ENCODE data around the gene UBE4A. TPM values are rescaled to one million over a fixed set of nuclear protein-coding genes. Genes with fewer than 3 reads are reported as not detected.

UBE4A gene
- total and polyA plus RNA-seq, 2 donors (not counting 3 experiments of a cell fraction or from before 2014, with no cell fraction given) = 13.3 to 40.2 TPM

DNA sequence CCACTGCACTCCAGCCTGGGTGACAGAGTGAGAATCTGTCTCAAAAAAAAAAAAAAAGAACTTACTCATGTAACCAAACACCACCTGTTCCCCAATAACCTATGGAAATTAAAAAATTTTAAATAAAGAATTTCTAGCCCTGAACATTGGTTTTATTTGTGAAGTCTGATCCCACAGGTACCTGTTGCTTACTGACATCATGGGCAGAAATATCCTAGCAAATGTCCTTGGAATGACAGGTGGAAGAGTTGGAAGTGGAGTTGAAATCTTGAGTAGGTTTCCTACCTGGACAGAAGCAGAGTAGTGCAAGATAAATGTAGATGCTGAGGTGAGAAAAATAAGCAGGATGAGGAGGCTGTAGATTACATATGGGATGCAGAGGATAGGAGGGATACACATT lies 34.1 kb upstream of the UBE4A start:
- no peak overlapping the region for H3K27ac ChIP-seq (ENCODE audit: insufficient read depth, low read depth, low read length)
- no peaks in the 10 kb centered on the region for H3K9me1 ChIP-seq (replicated peaks; ENCODE audit: control insufficient read depth, extremely low read depth, insufficient read depth, low read length)
- no peaks in the 10 kb centered on the region for H3K36me3 ChIP-seq (ENCODE audit: control insufficient read depth in 2 of 2, extremely low read depth in 1 of 2, insufficient read depth in 2 of 2, low read length in 2 of 2)
- no peak for DNase-seq (ENCODE audit: low read depth, low spot score)
- no peak overlapping the region for H3K9ac ChIP-seq (replicated peaks; ENCODE audit: extremely low read depth, insufficient read depth, low read length)
- TF ChIP-seq, protein P1, sequence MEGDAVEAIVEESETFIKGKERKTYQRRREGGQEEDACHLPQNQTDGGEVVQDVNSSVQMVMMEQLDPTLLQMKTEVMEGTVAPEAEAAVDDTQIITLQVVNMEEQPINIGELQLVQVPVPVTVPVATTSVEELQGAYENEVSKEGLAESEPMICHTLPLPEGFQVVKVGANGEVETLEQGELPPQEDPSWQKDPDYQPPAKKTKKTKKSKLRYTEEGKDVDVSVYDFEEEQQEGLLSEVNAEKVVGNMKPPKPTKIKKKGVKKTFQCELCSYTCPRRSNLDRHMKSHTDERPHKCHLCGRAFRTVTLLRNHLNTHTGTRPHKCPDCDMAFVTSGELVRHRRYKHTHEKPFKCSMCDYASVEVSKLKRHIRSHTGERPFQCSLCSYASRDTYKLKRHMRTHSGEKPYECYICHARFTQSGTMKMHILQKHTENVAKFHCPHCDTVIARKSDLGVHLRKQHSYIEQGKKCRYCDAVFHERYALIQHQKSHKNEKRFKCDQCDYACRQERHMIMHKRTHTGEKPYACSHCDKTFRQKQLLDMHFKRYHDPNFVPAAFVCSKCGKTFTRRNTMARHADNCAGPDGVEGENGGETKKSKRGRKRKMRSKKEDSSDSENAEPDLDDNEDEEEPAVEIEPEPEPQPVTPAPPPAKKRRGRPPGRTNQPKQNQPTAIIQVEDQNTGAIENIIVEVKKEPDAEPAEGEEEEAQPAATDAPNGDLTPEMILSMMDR (IDR thresholded peaks at IDR 0.05; ENCODE audit: extremely low read depth in 1 of 2, insufficient read depth in 1 of 2, low read depth in 1 of 2, low read length in 2 of 2) = no peak
- intact Hi-C loops (cut with micrococcal nuclease) (no loop called here), dilution Hi-C loops (cut with MboI; ENCODE audit: extremely low pct_ligation_motif_present, low sequenced_read_pairs) (no loop called here)
- no peaks in the 10 kb centered on the region for H4K20me1 ChIP-seq (replicated peaks; ENCODE audit: control insufficient read depth, extremely low read depth, insufficient read depth, low read length)
- ChIA-PET POLR2A (no interaction called here), CTCF (no interaction called here)
- no peaks in the 10 kb centered on the region for H3K9me3 ChIP-seq (replicated peaks; ENCODE audit: control insufficient read depth, insufficient read depth, low read length)
- no peak overlapping the region for H2AFZ ChIP-seq (ENCODE audit: low read depth, low read length)
- no peak for FAIRE-seq
- peaks cover 1 to 4% of the 10 kb centered on the region in 2 experiments for H3K27me3 ChIP-seq (ENCODE audit: control insufficient read depth in 2 of 2, insufficient read depth in 2 of 2, low read length in 2 of 2)
- BruUV-seq (replicated peaks) = no TSS peak
- no peaks in the 10 kb centered on the region for H3K4me1 ChIP-seq (ENCODE audit: control insufficient read depth, extremely low read depth, insufficient read depth, low read length)
- H3K4me3 ChIP-seq (replicated peaks in 1 of 3; ENCODE audit: insufficient read depth in 1 of 3, low read depth in 1 of 3, low read length in 3 of 3) = no peak overlapping the region
- no peaks in the 10 kb centered on the region for H3K79me2 ChIP-seq (ENCODE audit: control insufficient read depth, insufficient read depth, low read length)
- H3K4me2 ChIP-seq (ENCODE audit: insufficient read depth, low read length) = no peak overlapping the region

DNA sequence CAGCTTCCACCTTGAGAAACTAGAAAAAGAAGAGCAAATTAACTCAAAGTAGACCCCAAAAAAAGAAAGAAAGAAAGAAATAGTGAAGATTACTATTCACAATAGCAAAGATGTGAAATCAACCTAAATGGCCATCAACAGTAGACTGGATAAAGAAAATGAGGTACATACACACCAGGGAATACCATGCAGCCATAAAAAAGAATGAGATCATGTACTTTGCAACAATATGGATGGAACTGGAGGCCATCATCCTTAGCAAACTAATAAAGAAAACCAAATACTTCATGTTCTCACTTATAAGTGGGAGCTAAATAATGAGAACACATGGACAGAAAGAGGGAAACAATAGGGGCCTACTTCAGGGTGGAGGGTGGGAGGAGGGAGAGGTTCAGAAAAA lies 30.7 kb upstream of the UBE4A start:
- FAIRE-seq (no peak), DNase-seq (ENCODE audit: low read depth, low spot score) (no peak)
- Histone ChIP-seq H3K27me3 (ENCODE audit: control insufficient read depth in 2 of 2, insufficient read depth in 2 of 2, low read length in 2 of 2) (peaks cover 0 to 2% of the 10 kb centered on the region in 2 experiments), H3K27ac (ENCODE audit: insufficient read depth, low read depth, low read length) (no peak overlapping the region), H2AFZ (ENCODE audit: low read depth, low read length) (no peak overlapping the region), H3K9ac (replicated peaks; ENCODE audit: extremely low read depth, insufficient read depth, low read length) (no peak overlapping the region), H3K9me3 (replicated peaks; ENCODE audit: control insufficient read depth, insufficient read depth, low read length) (no peaks in the 10 kb centered on the region), H3K36me3 (ENCODE audit: control insufficient read depth in 2 of 2, extremely low read depth in 1 of 2, insufficient read depth in 2 of 2, low read length in 2 of 2) (no peaks in the 10 kb centered on the region), H3K4me1 (ENCODE audit: control insufficient read depth, extremely low read depth, insufficient read depth, low read length) (no peaks in the 10 kb centered on the region), H3K9me1 (replicated peaks; ENCODE audit: control insufficient read depth, extremely low read depth, insufficient read depth, low read length) (no peaks in the 10 kb centered on the region), H3K4me2 (ENCODE audit: insufficient read depth, low read length) (no peak overlapping the region), H4K20me1 (replicated peaks; ENCODE audit: control insufficient read depth, extremely low read depth, insufficient read depth, low read length) (no peaks in the 10 kb centered on the region), H3K79me2 (ENCODE audit: control insufficient read depth, insufficient read depth, low read length) (no peaks in the 10 kb centered on the region), H3K4me3 (replicated peaks in 1 of 3; ENCODE audit: insufficient read depth in 1 of 3, low read depth in 1 of 3, low read length in 3 of 3) (no peak overlapping the region)
- CTCF ChIA-PET = interaction anchor here (0.6 kb wide), 1 partner anchor 130 kb away, joined by 3 read pairs; no protein-coding TSS in a partner anchor
- TF ChIP-seq FOS (IDR thresholded peaks at IDR 0.05; ENCODE audit: borderline replicate concordance, insufficient read depth, low read length) = no peak
- TF ChIP-seq GATA2 (IDR thresholded peaks at IDR 0.05; ENCODE audit: insufficient read depth, insufficient read length, low read depth, low read length) = no peak
- no peak for TF ChIP-seq POLR2AphosphoS5 (IDR thresholded peaks at IDR 0.05; ENCODE audit: insufficient read depth, low read depth, low read length)
- TF ChIP-seq POLR2A (IDR thresholded peaks at IDR 0.05; ENCODE audit: low read depth, low read length) = no peak
- no peak for TF ChIP-seq JUN (IDR thresholded peaks at IDR 0.05; ENCODE audit: borderline replicate concordance, insufficient read depth, insufficient read length, low read depth)
- TF ChIP-seq, protein P1 (IDR thresholded peaks at IDR 0.05; ENCODE audit: extremely low read depth in 1 of 2, insufficient read depth in 1 of 2, low read depth in 1 of 2, low read length in 2 of 2) = no peak
- TF ChIP-seq EZH2 (IDR thresholded peaks at IDR 0.05; ENCODE audit: borderline replicate concordance, low read depth, low read length, severe bottlenecking) = no peak
- TF ChIP-seq, protein P2, sequence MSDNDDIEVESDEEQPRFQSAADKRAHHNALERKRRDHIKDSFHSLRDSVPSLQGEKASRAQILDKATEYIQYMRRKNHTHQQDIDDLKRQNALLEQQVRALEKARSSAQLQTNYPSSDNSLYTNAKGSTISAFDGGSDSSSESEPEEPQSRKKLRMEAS (IDR thresholded peaks at IDR 0.05; ENCODE audit: insufficient read depth, insufficient read length) = no peak
- no peak for TF ChIP-seq MYC (IDR thresholded peaks at IDR 0.05; ENCODE audit: low read depth, low read length)
- no TSS peak for BruUV-seq (replicated peaks)
- intact Hi-C loops (cut with micrococcal nuclease) (no loop called here), dilution Hi-C loops (cut with MboI; ENCODE audit: extremely low pct_ligation_motif_present, low sequenced_read_pairs) (no loop called here)
- POLR2A ChIA-PET = no interaction called here

Data from endothelial cell of umbilical vein (primary cell).